PFSK-1 (cell line): Measurements from ENCODE around the gene CNNM3. TPM values are rescaled to one million over a fixed set of nuclear protein-coding genes. Genes with fewer than 3 reads are reported as not detected.
A peak's percentile ranks its signal among the peaks of the same experiment; 100 is the strongest.

Source experiments
- FOXP2 ChIP-seq: optimal IDR thresholded peaks from 2 replicates; pipeline ENCODE3; 2011; ENCODE audit warnings: borderline replicate concordance, control low read depth, inconsistent platforms; ENCODE audit not compliant: insufficient read depth; ENCODE audit errors: extremely low read length, extremely low read depth
- POLR2AphosphoS5 ChIP-seq: IDR thresholded peaks from 2 replicates; pipeline ENCODE4 v1.6.1; 2012; ENCODE audit warnings: low read depth, mild to moderate bottlenecking, control low read depth, low read length, moderate library complexity
- REST ChIP-seq, 2 experiments: IDR thresholded peaks; 2 replicates each; pipeline versions ENCODE4 v1.6.1 to v1.8.0; 2011 to 2012; ENCODE audit warnings: low read depth in 2 of 2, low read length in 2 of 2, control low read depth in 1 of 2, inconsistent platforms in 1 of 2, mild to moderate bottlenecking in 1 of 2, moderate library complexity in 1 of 2; ENCODE audit not compliant: insufficient read depth in 1 of 2
- SIN3A ChIP-seq: IDR thresholded peaks from 2 replicates; pipeline ENCODE4 v1.6.1; 2012; ENCODE audit warnings: mild to moderate bottlenecking, low read length, moderate library complexity, borderline replicate concordance; ENCODE audit not compliant: insufficient read depth
- TAF1 ChIP-seq: IDR thresholded peaks from 2 replicates; pipeline ENCODE4 v1.6.1; 2012; ENCODE audit warnings: low read length, control low read depth, borderline replicate concordance; ENCODE audit not compliant: insufficient read depth
- polyA plus RNA-seq: library from polyadenylated mRNA; unstranded; fragments of >200 nt; gene quantifications from one replicate; pipeline ENCODE4 v1.2.1, GENCODE V29; 2012; ENCODE audit warnings: low read depth, missing spikeins; ENCODE audit not compliant: insufficient read length

Gene CNNM3
- polyA plus RNA-seq = 33.2 TPM

GRCh38 chr2:96816127-96816835 lies at the start of gene CNNM3:
Gene CNNM3, plus strand, starts transcription at chr2:96816268. Its CDS starts 10 bp downstream, at chr2:96816278.
- TF ChIP-seq REST (IDR thresholded peaks at IDR 0.05; ENCODE audit: insufficient read depth in 1 of 2, low read depth in 2 of 2, low read length in 2 of 2) (0 out of 4 replicates have a peak, but pooled peaks of 1 of the 2 experiments have one; percentile 5), FOXP2 (peak; percentile 3), TAF1 (0 out of 2 replicates have a peak, but pooled peaks have one; percentile 61), SIN3A (no peak), POLR2AphosphoS5 (peak; percentile 60)

GRCh38 chr2:96767135-96767871 lies 48.8 kb upstream of the CNNM3 start:
- TF ChIP-seq SIN3A = no peak
- no peak for TF ChIP-seq POLR2AphosphoS5
- no peak for TF ChIP-seq TAF1
- TF ChIP-seq REST (IDR thresholded peaks at IDR 0.05; ENCODE audit: insufficient read depth in 1 of 2, low read depth in 2 of 2, low read length in 2 of 2) = no peak
- TF ChIP-seq FOXP2 = no peak

- TF ChIP-seq FOXP2 (no peak), TAF1 (no peak), REST (IDR thresholded peaks at IDR 0.05; ENCODE audit: insufficient read depth in 1 of 2, low read depth in 2 of 2, low read length in 2 of 2) (no peak), POLR2AphosphoS5 (no peak), SIN3A (no peak)
These were observed 47.9 kb upstream of the CNNM3 start for GRCh38 chr2:96768083-96768561.

- TF ChIP-seq TAF1 = no peak
- TF ChIP-seq FOXP2 = no peak
- no peak for TF ChIP-seq SIN3A
- no peak for TF ChIP-seq POLR2AphosphoS5
- TF ChIP-seq REST (IDR thresholded peaks at IDR 0.05; ENCODE audit: insufficient read depth in 1 of 2, low read depth in 2 of 2, low read length in 2 of 2) = no peak
These were observed 46.3 kb upstream of the CNNM3 start for GRCh38 chr2:96769814-96770213.
